ENCODE measurements around the gene RBM38. TPM values are rescaled to one million over a fixed set of nuclear protein-coding genes. Genes with fewer than 3 reads are reported as not detected.

RBM38 gene
- total RNA-seq, 1 donor from 2014 or later = 13.9 TPM

DNA sequence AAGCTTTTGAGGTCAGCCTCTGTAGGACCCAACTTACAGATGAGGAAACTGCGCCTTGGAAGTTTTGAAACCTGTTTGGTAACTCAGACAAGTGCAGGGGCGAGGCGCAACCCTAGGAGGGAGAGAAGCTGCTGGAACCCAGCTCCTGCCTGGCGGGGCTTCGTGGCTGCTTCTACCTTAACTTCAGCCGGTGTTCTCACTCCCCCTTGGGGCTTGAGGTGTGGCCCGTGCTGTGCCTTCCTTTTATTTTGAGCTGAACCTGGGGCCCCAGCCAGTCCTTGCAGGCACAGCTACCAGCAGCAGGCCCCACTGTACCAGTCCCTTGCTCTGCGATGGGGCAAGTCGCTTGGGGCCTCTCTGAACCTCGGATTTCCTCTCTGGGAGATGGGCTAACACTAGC is 12.0 kb downstream of the RBM38 start:
- DNase-seq (ENCODE audit: low read depth in 2 of 2) = no peak

DNA sequence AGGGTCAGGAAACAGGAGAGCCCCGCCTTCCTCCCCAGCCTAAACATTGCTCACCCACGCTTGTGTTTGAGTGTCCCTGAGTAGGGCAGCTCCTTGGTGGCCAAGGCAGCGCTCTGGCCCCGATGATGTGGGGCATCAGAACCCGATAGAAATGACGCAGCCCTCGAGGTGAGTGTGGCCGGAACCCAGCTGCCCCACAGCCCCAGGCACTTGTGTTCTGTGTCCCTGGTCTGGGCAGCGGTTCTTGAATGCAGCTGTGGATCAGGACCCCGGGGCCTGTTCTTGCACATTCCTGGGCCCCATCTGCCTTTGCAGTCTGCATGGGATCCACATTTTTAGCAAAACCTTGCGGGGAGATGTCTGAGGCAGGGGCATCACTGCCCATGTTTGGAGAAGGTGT is 12.8 kb downstream of the RBM38 start:
- no peak for DNase-seq (ENCODE audit: low read depth in 2 of 2)

- no peak for DNase-seq (ENCODE audit: low read depth in 2 of 2)
Measured at GRCh38 chr20:57404419-57405072, 13.3 kb downstream of the RBM38 start.

GRCh38 chr20:57405236-57406016 is 14.2 kb downstream of the RBM38 start:
- DNase-seq (ENCODE audit: low read depth in 2 of 2) = no peak

DNA sequence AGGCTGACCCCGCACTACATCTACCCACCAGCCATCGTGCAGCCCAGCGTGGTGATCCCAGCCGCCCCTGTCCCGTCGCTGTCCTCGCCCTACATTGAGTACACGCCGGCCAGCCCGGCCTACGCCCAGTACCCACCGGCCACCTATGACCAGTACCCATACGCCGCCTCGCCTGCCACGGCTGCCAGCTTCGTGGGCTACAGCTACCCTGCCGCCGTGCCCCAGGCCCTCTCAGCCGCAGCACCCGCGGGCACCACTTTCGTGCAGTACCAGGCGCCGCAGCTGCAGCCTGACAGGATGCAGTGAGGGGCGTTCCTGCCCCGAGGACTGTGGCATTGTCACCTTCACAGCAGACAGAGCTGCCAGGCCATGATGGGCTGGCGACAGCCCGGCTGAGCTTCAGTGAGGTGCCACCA is 16.4 kb downstream of the RBM38 start:
- DNase-seq (ENCODE audit: low read depth in 2 of 2) = no peak

- no peak for DNase-seq (ENCODE audit: low read depth in 2 of 2)
Measured at GRCh38 chr20:57408131-57408530, 16.9 kb downstream of the RBM38 start.

GRCh38 chr20:57408536-57409233 is 17.5 kb downstream of the RBM38 start:
- DNase-seq (ENCODE audit: low read depth in 2 of 2) = no peak

DNA sequence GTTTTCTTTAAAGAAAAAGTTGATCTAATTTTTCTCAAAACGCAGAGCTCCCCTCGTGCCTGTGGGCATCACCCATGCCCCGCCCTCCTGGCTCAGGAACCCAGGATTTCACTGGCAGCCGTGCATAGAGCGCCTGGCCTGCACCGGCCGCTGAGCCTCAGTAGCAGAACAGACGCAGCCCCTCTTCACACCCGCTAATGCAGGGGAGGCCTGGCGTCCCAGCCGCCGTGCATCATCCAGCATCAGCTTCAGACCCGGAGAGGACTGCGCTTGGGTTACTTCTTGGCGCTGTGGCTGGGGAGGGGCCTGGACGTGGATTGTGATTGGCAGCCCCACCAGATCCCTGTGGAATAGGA is 18.1 kb downstream of the RBM38 start:
- DNase-seq (ENCODE audit: low read depth in 2 of 2) = no peak

- no peak for DNase-seq (ENCODE audit: low read depth in 2 of 2)
Measured at GRCh38 chr20:57409672-57410397, 18.6 kb downstream of the RBM38 start.

GRCh38 chr20:57410398-57410920 is 19.3 kb downstream of the RBM38 start:
- DNase-seq (ENCODE audit: low read depth in 2 of 2) = no peak

DNA sequence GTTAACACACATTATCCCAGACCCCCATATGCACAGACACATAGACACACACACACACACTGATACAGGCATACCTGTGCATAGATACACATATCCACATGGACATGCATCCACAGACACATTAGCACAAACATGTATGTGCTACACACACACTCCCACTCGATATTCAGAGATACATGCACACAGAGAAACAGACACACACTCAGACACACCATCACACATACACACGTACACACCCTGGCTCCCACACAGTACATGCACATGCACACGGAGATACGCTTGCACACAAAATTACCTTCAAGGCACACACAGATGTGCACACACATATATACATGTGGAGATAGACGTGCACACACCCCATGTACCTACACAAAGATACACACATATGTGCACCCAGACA is 19.7 kb downstream of the RBM38 start:
- no peak for DNase-seq (ENCODE audit: low read depth in 2 of 2)

DNA sequence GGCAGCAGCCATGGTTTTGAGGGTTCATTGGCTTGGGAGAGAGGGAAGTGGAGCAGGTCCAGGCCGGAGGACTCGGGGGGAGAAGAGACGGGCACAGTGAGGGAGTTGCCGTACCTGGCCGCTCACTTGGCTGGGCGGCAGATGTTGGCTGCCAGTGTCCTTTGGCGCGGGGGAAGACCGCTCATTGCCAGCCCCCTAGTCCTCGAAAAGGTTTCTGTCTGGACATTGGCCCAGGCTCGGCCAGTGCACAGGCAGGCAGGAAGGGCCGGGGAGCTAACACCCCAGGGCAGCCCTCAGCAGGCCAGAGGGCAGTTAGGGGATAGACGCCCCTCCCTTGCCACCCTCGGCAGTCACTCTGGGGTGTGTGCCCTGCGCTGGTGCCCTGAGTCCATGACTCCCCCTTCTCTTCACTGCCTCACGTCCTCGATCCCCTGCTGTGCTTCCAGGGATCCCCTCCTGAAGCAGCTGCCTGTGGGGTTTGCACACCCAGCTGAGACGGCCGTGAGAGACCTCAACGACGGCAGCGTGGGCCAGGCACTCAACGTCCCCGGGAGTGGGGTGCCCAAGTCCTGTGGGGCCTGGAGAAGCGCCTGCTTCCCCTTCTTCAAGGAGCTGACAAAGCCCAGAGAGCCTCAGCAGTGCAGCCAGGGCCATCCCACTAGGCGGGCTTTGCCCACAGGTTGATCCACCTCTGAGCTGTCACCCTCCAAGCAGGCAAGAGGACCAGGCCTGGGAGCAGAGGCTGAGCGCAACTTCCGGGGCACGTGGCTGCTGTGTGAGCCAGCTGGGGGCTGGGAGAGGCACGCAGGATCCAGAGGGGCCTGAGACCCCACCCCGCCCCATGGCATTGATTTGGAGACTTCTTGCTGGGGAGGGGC is 20.4 kb downstream of the RBM38 start:
- DNase-seq (ENCODE audit: low read depth in 2 of 2) = no peak

- no peak for DNase-seq (ENCODE audit: low read depth in 2 of 2)
Measured at GRCh38 chr20:57412347-57413029, 21.3 kb downstream of the RBM38 start.

- DNase-seq (ENCODE audit: low read depth in 2 of 2) = no peak
Measured at GRCh38 chr20:57413986-57414385, 22.8 kb downstream of the RBM38 start.

GRCh38 chr20:57414867-57415592 is 23.8 kb downstream of the RBM38 start:
- DNase-seq (ENCODE audit: low read depth in 2 of 2) = no peak

GRCh38 chr20:57415771-57416170 is 24.6 kb downstream of the RBM38 start:
- no peak for DNase-seq (ENCODE audit: low read depth in 2 of 2)

DNA sequence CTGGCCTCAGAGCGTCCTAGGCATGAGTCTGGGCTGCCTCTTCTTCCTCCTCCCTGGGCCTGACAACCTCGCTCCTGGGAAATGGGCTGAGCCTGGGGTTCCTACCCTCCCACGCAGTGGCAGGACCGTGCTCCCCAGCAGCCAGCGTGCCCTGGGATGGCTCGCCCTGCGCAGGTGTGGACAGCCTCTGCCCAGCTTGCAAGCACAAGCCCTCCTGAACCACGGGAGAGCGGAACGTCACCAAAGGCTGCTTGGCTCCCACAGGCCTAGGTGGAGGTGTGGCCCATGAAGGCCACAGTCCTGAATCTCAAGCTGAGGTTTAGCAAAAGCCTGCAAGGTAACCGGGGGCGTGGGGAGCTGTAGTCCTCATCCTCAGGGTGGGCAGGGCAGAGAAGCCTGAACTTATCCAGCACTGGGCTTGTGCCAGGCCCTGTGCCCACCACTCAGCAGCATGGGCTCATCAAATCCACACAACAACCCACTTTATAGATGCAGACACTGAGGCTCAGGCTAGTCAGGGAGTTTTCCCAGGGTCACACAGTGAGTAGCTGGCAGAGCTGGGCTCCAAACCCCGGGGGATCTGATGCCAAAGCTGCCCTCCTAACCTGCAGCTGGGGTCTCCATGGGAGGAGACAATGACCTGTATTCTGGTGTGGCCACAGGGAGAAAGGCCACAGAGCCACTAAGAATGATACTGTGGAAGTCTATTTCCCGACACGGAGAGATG is 25.3 kb downstream of the RBM38 start:
- DNase-seq (ENCODE audit: low read depth in 2 of 2) = no peak

GRCh38 chr20:57417051-57417689 is 26.0 kb downstream of the RBM38 start:
- no peak for DNase-seq (ENCODE audit: low read depth in 2 of 2)

Measured in dermis microvascular lymphatic vessel endothelial cell (primary cell).